H1 (cell line): ENCODE measurements around the gene LDLRAD3. TPM values are rescaled to one million over a fixed set of nuclear protein-coding genes. Genes with fewer than 3 reads are reported as not detected.

Experiments
- BACH1 ChIP-seq: IDR thresholded peaks from 2 replicates; pipeline ENCODE4 v1.6.1; 2012; ENCODE audit warnings: low read length, improper control_type of control experiment
- GTF2F1 ChIP-seq: IDR thresholded peaks from 2 replicates; pipeline ENCODE4 v1.6.1; 2012; ENCODE audit warnings: low read depth, low read length, improper control_type of control experiment, borderline replicate concordance
- HDAC2 ChIP-seq, 2 experiments: fragments of 300-600 bp in 1 of 2; sonication (generic) in 1 of 2; IDR thresholded peaks; 2 replicates each; pipeline ENCODE4 v1.6.1; 2011 to 2012; ENCODE audit warnings: low read depth in 2 of 2, low read length in 2 of 2, mild to moderate bottlenecking in 2 of 2, moderate library complexity in 2 of 2, borderline replicate concordance in 1 of 2, inconsistent platforms in 1 of 2
- POLR2A ChIP-seq, 2 experiments: IDR thresholded peaks; 1 replicate in 1 of 2; 2 replicates in 1 of 2; pipeline ENCODE4 v1.6.1; 2011; ENCODE audit warnings: low read depth in 2 of 2, low read length in 2 of 2, mild to moderate bottlenecking in 2 of 2; ENCODE audit errors: control extremely low read depth in 1 of 2
- POU5F1 ChIP-seq: IDR thresholded peaks from 2 replicates; pipeline ENCODE4 v1.6.1; 2011; ENCODE audit warnings: low read depth, mild to moderate bottlenecking, low read length, moderate library complexity
- RAD21 ChIP-seq, 2 experiments: IDR thresholded peaks in 1 of 2; conservative IDR thresholded peaks in 1 of 2; 2 replicates each; pipeline ENCODE4 v1.6.1; 2011; ENCODE audit warnings: low read depth in 2 of 2, low read length in 2 of 2, improper control_type of control experiment in 1 of 2, inconsistent platforms in 1 of 2, mild to moderate bottlenecking in 1 of 2, moderate library complexity in 1 of 2
- SP1 ChIP-seq: IDR thresholded peaks from 2 replicates; pipeline ENCODE4 v1.6.1; 2011; ENCODE audit warnings: low read depth, low read length
- SP4 ChIP-seq: IDR thresholded peaks from 2 replicates; pipeline ENCODE4 v1.6.1; 2012; ENCODE audit warnings: low read length, inconsistent platforms
- TAF1 ChIP-seq: IDR thresholded peaks from 2 replicates; pipeline ENCODE4 v1.6.1; 2011; ENCODE audit warnings: mild to moderate bottlenecking, low read depth, low read length
- TEAD4 ChIP-seq: IDR thresholded peaks from 2 replicates; pipeline ENCODE4 v1.6.1; 2012; ENCODE audit warnings: low read depth, low read length, inconsistent platforms, mixed read lengths
- polyA plus RNA-seq, 7 experiments: library from polyadenylated mRNA; depleted of rRNA in 3 of 7; stranded (reverse) in 5 of 7; unstranded in 2 of 7; fragments of >200 nt in 5 of 7; fragments of 200-250 nt in 2 of 7; gene quantifications; 1 replicate in 5 of 7; 2 replicates in 1 of 7; 4 replicates in 1 of 7; pipeline versions ENCODE4 v1.2.1 to v1.2.3, GENCODE V29; 2011 to 2013; ENCODE audit warnings: missing spikeins in 2 of 7, mixed read lengths in 2 of 7
- total RNA-seq: library from RNA; stranded (reverse); fragmentation: NEBNext Ultra II Directional; extraction: Animal tissue kit (Norgen Biotek cat#: 25700); gene quantifications from 2 replicates; pipeline ENCODE4 v1.2.1, GENCODE V29; 2021
- TF ChIP-seq, protein P1 (sequence below): fragments of 300-600 bp; sonication (generic); IDR thresholded peaks from 2 replicates; pipeline ENCODE4 v1.7.1; 2012; ENCODE audit warnings: low read length, moderate library complexity, mild to moderate bottlenecking, inconsistent platforms; ENCODE audit not compliant: insufficient replicate concordance

LDLRAD3 gene
- total and polyA plus RNA-seq, 2 of the 8 experiments (the other 6 are each of a cell fraction or from before 2014, with no cell fraction given): 18.6 to 22.8 TPM

DNA sequence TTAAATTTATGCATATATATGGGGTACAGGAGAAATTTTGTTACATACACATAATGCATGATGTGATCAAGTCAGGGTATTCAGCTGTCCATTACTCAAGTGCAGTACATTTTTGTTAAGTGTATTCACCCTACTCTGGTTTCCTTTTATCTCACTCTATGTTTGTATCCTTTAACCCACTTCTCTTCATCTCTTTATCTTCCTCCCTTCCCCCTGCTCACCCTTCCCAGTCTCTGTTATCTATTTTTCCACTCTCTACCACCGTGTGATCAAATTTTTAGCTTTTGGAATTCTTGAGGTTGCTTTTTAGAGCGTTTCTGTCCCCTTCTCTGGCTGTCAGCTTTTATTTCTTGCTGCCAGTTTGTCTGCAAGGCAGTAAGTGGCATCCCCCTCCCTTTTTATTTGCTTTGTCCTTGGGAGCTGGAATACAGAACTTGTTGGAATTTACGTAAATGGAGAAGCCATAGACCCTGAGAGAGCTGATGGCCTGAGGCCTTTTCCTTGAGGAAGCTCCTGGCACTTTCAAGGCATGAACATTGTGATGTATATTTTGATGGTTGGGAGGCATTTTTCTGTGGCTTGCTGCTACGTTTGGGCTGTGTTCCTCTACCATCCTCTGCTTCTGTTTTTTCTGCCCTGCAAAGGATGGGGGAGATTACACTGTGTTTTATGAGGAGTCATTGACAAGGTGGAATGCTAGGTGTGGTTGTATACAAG lies 148.6 kb downstream of the LDLRAD3 start (continued):
- TF ChIP-seq SP4: no peak
- peak; percentile 83 for TF ChIP-seq TEAD4
- TF ChIP-seq, protein P1, sequence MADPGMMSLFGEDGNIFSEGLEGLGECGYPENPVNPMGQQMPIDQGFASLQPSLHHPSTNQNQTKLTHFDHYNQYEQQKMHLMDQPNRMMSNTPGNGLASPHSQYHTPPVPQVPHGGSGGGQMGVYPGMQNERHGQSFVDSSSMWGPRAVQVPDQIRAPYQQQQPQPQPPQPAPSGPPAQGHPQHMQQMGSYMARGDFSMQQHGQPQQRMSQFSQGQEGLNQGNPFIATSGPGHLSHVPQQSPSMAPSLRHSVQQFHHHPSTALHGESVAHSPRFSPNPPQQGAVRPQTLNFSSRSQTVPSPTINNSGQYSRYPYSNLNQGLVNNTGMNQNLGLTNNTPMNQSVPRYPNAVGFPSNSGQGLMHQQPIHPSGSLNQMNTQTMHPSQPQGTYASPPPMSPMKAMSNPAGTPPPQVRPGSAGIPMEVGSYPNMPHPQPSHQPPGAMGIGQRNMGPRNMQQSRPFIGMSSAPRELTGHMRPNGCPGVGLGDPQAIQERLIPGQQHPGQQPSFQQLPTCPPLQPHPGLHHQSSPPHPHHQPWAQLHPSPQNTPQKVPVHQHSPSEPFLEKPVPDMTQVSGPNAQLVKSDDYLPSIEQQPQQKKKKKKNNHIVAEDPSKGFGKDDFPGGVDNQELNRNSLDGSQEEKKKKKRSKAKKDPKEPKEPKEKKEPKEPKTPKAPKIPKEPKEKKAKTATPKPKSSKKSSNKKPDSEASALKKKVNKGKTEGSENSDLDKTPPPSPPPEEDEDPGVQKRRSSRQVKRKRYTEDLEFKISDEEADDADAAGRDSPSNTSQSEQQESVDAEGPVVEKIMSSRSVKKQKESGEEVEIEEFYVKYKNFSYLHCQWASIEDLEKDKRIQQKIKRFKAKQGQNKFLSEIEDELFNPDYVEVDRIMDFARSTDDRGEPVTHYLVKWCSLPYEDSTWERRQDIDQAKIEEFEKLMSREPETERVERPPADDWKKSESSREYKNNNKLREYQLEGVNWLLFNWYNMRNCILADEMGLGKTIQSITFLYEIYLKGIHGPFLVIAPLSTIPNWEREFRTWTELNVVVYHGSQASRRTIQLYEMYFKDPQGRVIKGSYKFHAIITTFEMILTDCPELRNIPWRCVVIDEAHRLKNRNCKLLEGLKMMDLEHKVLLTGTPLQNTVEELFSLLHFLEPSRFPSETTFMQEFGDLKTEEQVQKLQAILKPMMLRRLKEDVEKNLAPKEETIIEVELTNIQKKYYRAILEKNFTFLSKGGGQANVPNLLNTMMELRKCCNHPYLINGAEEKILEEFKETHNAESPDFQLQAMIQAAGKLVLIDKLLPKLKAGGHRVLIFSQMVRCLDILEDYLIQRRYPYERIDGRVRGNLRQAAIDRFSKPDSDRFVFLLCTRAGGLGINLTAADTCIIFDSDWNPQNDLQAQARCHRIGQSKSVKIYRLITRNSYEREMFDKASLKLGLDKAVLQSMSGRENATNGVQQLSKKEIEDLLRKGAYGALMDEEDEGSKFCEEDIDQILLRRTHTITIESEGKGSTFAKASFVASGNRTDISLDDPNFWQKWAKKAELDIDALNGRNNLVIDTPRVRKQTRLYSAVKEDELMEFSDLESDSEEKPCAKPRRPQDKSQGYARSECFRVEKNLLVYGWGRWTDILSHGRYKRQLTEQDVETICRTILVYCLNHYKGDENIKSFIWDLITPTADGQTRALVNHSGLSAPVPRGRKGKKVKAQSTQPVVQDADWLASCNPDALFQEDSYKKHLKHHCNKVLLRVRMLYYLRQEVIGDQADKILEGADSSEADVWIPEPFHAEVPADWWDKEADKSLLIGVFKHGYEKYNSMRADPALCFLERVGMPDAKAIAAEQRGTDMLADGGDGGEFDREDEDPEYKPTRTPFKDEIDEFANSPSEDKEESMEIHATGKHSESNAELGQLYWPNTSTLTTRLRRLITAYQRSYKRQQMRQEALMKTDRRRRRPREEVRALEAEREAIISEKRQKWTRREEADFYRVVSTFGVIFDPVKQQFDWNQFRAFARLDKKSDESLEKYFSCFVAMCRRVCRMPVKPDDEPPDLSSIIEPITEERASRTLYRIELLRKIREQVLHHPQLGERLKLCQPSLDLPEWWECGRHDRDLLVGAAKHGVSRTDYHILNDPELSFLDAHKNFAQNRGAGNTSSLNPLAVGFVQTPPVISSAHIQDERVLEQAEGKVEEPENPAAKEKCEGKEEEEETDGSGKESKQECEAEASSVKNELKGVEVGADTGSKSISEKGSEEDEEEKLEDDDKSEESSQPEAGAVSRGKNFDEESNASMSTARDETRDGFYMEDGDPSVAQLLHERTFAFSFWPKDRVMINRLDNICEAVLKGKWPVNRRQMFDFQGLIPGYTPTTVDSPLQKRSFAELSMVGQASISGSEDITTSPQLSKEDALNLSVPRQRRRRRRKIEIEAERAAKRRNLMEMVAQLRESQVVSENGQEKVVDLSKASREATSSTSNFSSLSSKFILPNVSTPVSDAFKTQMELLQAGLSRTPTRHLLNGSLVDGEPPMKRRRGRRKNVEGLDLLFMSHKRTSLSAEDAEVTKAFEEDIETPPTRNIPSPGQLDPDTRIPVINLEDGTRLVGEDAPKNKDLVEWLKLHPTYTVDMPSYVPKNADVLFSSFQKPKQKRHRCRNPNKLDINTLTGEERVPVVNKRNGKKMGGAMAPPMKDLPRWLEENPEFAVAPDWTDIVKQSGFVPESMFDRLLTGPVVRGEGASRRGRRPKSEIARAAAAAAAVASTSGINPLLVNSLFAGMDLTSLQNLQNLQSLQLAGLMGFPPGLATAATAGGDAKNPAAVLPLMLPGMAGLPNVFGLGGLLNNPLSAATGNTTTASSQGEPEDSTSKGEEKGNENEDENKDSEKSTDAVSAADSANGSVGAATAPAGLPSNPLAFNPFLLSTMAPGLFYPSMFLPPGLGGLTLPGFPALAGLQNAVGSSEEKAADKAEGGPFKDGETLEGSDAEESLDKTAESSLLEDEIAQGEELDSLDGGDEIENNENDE: no peak
- no peak for TF ChIP-seq BACH1
- 0 out of 2 replicates have a peak, but pooled peaks have one; percentile 16 for TF ChIP-seq POU5F1
- no peak for TF ChIP-seq TAF1
- peak in 1 of 2 experiments; percentile 7; a peak in 1 of 4 replicates for TF ChIP-seq RAD21 (IDR thresholded peaks at IDR 0.05 in 1 of 2, conservative IDR thresholded peaks at IDR 0.05 in 1 of 2; ENCODE audit: low read depth in 2 of 2, low read length in 2 of 2)
- no peak; a peak in 1 of 3 replicates for TF ChIP-seq POLR2A (IDR thresholded peaks at IDR 0.05; ENCODE audit: control extremely low read depth in 1 of 2, low read depth in 2 of 2, low read length in 2 of 2)
- TF ChIP-seq HDAC2 (IDR thresholded peaks at IDR 0.05; ENCODE audit: borderline replicate concordance in 1 of 2, low read depth in 2 of 2, low read length in 2 of 2): peak in 1 of 2 experiments; percentile 69; a peak in 1 of 4 replicates
- TF ChIP-seq SP1: 0 out of 2 replicates have a peak, but pooled peaks have one; percentile 65
- no peak for TF ChIP-seq GTF2F1
